ENCODE data around the gene ITPA. TPM values are rescaled to one million over a fixed set of nuclear protein-coding genes. Genes with fewer than 3 reads are reported as not detected.

Gene ITPA
- total and polyA plus RNA-seq, 2 of the 8 experiments (the other 6 are each of a cell fraction or from before 2014, with no cell fraction given): 88.2 to 94.0 TPM

- TF ChIP-seq, protein P1, sequence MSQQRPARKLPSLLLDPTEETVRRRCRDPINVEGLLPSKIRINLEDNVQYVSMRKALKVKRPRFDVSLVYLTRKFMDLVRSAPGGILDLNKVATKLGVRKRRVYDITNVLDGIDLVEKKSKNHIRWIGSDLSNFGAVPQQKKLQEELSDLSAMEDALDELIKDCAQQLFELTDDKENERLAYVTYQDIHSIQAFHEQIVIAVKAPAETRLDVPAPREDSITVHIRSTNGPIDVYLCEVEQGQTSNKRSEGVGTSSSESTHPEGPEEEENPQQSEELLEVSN (IDR thresholded peaks at IDR 0.05): peak; percentile 41; the same call in 1 of the 2 replicates
- TF ChIP-seq EGR1 (IDR thresholded peaks at IDR 0.05; ENCODE audit: borderline replicate concordance, low read depth, low read length) (peak; percentile 58; the same call in 1 of the 2 replicates), CTBP2 (IDR thresholded peaks at IDR 0.05; ENCODE audit: borderline replicate concordance, insufficient read depth, insufficient read length, low read length) (no peak), POU5F1 (IDR thresholded peaks at IDR 0.05; ENCODE audit: low read depth, low read length) (no peak), TBP (IDR thresholded peaks at IDR 0.05; ENCODE audit: low read depth, low read length) (no peak; the same call in 1 of the 2 replicates), YY1 (IDR thresholded peaks at IDR 0.05; ENCODE audit: low read depth, low read length) (peak; percentile 75; the same call in 1 of the 2 replicates), RAD21 (IDR thresholded peaks at IDR 0.05 in 1 of 2, conservative IDR thresholded peaks at IDR 0.05 in 1 of 2; ENCODE audit: low read depth in 2 of 2, low read length in 2 of 2) (no peak; a peak in 1 of 4 replicates), SRF (IDR thresholded peaks at IDR 0.05; ENCODE audit: low read depth, low read length) (no peak), RXRA (IDR thresholded peaks at IDR 0.05; ENCODE audit: insufficient read depth, low read depth, low read length) (no peak), POLR2AphosphoS5 (IDR thresholded peaks at IDR 0.05; ENCODE audit: low read depth, low read length) (no peak), EP300 (IDR thresholded peaks at IDR 0.05; ENCODE audit: borderline replicate concordance in 1 of 2, low read depth in 2 of 2, low read length in 2 of 2) (no peak), SIX5 (IDR thresholded peaks at IDR 0.05; ENCODE audit: low read depth, low read length) (no peak), RBBP5 (IDR thresholded peaks at IDR 0.05; ENCODE audit: borderline replicate concordance, low read depth, low read length) (peak; percentile 74; the same call in 1 of the 2 replicates), SP1 (IDR thresholded peaks at IDR 0.05; ENCODE audit: low read depth, low read length) (no peak), TAF7 (optimal IDR thresholded peaks at IDR 0.05; ENCODE audit: borderline replicate concordance, low read depth, low read length) (no peak), RFX5 (IDR thresholded peaks at IDR 0.05; ENCODE audit: borderline replicate concordance, low read depth, low read length) (no peak), HDAC6 (IDR thresholded peaks at IDR 0.05; ENCODE audit: low read depth, low read length) (no peak), PHF8 (conservative IDR thresholded peaks at IDR 0.05; ENCODE audit: low read depth, low read length) (peak; percentile 51), CBX8 (IDR thresholded peaks at IDR 0.05; ENCODE audit: borderline replicate concordance, low read depth, low read length) (no peak), GTF2F1 (IDR thresholded peaks at IDR 0.05; ENCODE audit: borderline replicate concordance, low read depth, low read length) (no peak), NANOG (IDR thresholded peaks at IDR 0.05; ENCODE audit: insufficient read depth, low read depth, low read length, poor library complexity, severe bottlenecking) (no peak), SP2 (IDR thresholded peaks at IDR 0.05; ENCODE audit: low read length) (no peak), GABPA (IDR thresholded peaks at IDR 0.05; ENCODE audit: borderline replicate concordance, insufficient read depth, low read length) (0 out of 2 replicates have a peak, but pooled peaks have one; percentile 82)
These were observed at the start of gene ITPA (continued) for GRCh38 chr20:3209257-3209945.
